Subcutaneous adipose tissue (tissue), 4 donors: ENCODE data around the gene CLEC6A. TPM values are rescaled to one million over a fixed set of nuclear protein-coding genes. Genes with fewer than 3 reads are reported as not detected.

Experiments used
- CTCF ChIP-seq: fragments of 450-650 bp; IDR thresholded peaks from one replicate; pipeline ENCODE4 v1.5.1; 2016; ENCODE audit warnings: low read depth, mild to moderate bottlenecking, control low read depth, antibody characterized with exemption, moderate library complexity
- total RNA-seq, 4 donors: library from RNA; depleted of rRNA; stranded (reverse); fragments of >200 nt; gene quantifications; one replicate each; pipeline ENCODE4 v1.1.0, GENCODE V29; 2016

The CLEC6A gene
- total RNA-seq, 4 donors from 2014 or later = not detected

GRCh38 chr12:8507596-8507995 lies 51.8 kb downstream of the CLEC6A start:
- TF ChIP-seq CTCF = no peak

- no peak for TF ChIP-seq CTCF
Observed at GRCh38 chr12:8508223-8508622, 52.5 kb downstream of the CLEC6A start.

- no peak for TF ChIP-seq CTCF
Observed at GRCh38 chr12:8508910-8509841, 53.4 kb downstream of the CLEC6A start.

GRCh38 chr12:8513256-8513655 lies 57.5 kb downstream of the CLEC6A start, which contains the start of gene CLEC4D:
TSS of gene CLEC4D (plus strand) at chr12:8513503. CDS start at chr12:8513733, 230 bp downstream.
- no peak for TF ChIP-seq CTCF

- no peak for TF ChIP-seq CTCF
Observed at GRCh38 chr12:8517971-8518370, 62.2 kb downstream of the CLEC6A start.

GRCh38 chr12:8519171-8519570 lies 63.4 kb downstream of the CLEC6A start:
- TF ChIP-seq CTCF = no peak

GRCh38 chr12:8527250-8528130 lies 71.7 kb downstream of the CLEC6A start:
- no peak for TF ChIP-seq CTCF
